Stimulated activated CD4-positive, alpha-beta T cell treated with anti-CD3 and anti-CD28 coated beads, TNF-alpha, amount 100 ng/mL, for 48 hours (primary cell): ENCODE data around the gene MARK2.
"Not testable (repeated sequence)": the region's sequence is repeated elsewhere in the genome, so short reads cannot be mapped to it uniquely, and the experiment has no call there.

Experiments used
- DNase-seq, 3 donors: peaks; one replicate each; pipeline ENCODE4 v3.0.0-alpha.2; 2020; ENCODE audit warnings: low read depth in 3 of 3

Gene MARK2

DNA sequence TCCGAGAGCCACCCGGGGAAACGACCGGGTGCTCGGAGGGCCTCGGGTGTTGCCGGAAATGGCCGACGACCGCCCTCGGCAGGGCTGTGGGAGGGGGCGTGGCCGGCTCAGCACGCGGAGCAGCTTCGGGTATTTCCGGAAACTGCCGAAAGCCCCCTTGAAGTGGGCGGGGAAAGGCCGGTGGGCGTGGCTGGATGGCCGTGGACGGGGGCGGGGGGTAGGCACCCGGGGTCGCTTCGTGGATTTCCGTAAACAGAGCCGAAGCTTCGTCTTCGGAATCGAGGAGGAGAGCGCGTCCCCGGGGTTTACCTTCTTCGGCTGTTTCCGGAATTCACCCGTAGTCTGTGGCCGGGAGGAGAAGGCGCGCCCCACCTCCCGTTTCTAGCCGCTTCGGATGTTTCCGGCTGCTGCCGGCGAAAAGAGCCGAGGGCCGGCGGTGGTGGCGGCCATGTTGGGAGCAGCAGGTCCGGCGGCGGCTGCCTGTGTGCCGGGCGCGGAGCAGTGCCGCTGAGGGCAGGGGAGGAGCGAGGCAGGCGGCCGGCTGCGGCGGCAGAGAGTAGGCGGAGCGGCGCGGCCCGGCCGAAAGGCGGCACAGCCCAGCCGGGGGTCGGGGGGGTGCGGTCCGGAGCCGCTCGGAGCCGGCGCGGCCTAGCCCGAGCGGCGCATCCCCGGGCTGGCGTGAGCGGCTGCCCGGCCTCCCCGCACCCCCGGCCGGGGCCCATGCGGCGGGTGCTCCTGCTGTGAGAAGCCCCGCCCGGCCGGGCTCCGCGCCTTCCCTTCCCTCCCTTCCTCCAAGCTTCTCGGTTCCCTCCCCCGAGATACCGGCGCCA is at the start of gene MARK2:
Gene MARK2 (plus strand): TSS at position 433 of the 830 bp plus-strand sequence. CDS start 397 bp downstream, at position 830.
- peak; percentile 98 to 100 (median 100) for DNase-seq

DNA sequence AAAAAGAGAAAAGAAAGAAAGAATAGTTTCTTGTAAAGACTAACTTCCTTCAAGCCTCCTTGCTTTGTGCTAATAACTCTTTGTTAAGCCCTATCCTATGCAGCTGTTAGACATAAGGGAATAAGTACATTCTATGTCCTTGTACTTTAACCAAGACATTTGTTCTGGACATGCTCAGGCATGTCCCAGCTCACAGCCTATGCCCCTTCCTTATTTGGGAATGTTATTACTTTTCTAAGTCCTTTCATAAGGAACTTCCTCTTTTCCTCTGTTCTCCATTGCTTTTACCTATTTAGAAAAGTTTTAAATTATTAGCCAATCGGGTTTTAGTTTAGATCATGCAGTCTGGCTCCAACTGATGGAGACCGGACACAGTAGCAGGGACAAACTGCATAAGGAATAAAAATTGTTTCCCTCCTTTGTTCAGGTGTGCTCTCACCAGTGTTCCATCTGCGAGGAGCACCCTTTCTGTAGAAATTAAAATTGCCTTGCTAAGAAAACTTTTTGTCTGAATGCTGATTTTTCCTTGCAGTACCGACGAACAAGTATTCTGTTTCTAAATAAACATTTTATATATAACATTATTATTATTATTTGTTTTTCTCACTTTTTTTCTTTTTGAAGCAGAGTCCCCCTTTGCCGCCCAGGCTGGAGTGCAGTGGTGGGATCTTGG is 47.3 kb upstream of the MARK2 start:
- DNase-seq, result no peak

DNA sequence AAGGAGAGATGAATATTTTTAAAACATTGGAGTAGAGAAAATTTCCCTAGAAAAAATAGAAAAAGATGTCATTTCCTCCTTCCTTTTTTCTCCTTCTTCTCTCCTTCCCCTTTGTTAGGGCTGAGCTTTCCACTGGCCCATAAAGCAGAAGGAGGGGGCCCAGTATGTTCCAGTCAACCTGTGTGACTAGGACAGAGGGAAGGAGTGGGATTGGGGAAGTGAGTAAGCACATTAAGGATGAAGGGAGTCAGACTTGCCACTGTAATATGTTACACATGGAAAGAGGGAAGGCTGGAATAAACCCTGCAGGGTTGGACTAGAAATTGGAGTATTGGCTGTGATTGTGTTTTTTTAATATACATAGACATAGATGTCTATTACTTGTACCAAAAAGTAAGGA is 45.7 kb upstream of the MARK2 start:
- DNase-seq, result no peak

DNA sequence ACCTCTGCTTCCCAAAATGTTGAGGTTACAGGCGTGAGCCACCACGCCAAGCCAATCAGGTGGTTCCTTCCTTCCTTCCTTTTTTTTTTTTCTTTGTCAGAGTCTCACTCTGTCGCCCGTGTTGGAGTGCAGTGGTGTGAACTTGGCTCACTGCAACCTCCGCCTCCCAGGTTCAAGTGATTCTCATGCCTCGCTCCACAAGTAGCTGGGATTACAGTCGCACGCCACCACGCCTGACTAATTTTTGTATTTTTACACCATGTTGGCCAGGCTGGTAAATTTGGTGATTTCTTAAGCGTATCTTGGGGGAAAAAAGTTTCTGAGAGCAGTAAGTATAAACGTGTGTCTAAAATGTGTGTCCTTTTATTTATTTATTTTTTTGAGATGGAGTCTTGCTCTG is 43.8 kb upstream of the MARK2 start:
- no peak for DNase-seq

DNA sequence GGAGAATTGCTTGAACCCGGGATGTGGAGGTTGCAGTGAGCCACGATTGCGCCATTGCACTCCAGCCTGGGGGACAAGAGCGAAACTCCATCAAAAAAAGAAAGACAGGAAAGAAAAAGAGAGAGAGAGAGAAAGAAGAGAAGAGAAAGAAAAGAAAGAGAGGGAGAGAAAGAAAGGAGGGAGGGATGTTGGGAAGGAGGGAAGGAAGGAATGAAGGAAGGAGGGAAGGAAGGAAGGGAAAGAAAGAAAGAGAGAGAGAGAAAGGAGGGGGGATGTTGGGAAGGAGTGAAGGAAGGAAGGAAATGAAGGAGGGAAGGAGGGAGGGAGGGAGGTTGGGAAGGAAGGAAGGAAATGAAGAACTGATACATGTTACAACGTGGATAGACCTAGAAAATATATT is 38.0 kb upstream of the MARK2 start:
- DNase-seq, result no peak

DNA sequence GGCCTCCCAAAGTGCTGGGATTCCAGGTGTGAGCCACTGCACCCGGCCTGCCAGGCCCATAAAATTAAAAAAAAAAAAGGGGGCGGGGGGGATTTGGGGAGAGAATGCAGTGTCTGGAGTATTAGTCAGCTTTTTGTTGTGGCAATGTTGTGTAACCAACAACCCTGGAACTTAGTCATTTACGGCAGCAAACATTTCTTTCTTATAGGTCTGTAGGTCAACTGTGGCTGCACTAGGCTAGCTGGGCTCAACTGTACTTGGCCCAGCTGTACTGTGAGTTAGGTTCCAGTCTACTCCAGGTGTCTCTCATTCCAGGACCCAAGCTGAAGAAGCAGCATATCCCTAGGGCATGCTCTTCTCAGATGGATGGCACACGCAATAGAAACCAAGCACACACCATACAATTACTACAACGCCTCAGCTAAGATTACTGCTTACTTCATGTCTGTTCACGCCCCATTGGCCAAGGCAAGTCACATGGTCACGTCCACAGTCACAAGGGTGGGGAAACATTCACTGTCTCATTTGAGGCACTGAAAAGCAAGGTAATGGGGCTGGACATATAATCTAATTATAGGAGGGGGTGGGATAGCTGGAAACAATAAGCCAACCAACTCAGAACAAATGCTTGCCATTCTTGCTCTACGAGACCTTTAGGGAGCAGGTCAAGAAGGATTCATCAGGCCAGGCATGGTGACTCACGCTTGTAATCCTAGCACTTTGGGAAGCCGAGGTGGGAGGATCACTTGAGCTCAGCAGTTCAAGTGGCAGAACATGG is 36.1 kb upstream of the MARK2 start:
- no peak for DNase-seq

DNA sequence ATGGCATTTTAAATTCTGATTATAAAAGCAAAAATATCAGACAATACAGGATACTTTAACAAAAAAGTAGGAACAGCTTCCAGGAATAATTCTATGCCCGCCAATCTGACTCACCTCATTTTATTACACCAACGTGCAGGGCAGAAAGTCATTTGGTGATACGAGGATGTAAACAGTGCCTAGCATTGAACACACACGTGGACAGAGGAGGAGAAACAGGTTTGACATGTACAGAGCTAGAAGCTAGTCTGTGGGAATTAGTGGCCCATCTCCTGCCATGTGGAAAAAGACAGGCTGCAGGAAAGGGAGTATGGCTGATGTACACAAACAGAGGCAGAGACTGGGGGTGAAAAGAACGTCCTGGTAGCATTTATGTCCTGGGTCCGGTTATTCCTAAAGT is 34.7 kb upstream of the MARK2 start:
- DNase-seq, result no peak

DNA sequence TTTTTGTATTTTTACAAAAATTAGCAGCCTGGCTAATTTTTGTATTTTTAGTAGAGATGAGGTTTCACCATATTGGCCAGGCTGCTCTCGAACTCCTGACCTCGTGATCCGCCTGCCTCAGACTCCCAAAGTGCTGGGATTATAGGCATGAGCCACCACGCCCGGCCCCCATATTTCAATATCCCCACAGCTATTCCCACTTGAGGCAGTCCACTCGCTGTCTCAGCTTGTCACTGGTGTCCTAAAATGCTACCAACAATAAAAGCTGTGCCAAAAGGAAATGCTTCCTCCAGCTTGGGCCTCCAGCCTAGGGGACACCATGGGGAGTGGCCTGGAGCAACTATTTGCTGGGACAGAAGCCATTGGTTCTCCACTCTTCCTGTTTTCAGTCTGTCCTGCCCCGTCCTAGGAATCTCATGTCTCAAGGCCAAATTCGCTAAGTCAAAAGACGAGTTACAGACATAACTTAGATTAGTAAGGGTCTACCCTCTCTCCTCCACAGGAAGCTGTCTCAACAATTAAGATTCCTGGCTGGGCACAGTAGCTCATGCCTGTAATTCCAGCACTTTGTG is 33.0 kb upstream of the MARK2 start:
- no peak for DNase-seq

DNA sequence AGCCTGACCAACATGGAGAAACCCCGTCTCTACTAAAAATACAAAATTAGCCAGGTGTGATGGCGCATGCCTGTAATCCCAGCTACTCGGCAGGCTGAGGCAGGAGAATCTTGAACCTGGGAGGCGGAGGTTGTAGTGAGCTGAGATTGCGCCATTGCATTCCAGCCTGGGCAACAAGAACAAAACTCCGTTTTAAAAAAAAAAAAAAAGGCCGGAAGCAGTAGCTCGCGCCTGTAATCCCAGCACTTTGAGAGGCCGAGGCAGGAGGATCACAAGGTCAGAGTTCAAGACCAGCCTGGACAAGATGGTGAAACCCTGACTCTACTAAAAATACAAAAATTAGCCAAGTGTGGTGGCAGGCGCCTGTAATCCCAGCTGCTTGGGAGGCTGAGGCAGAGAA is 28.5 kb upstream of the MARK2 start:
- DNase-seq, result not testable (repeated sequence)

DNA sequence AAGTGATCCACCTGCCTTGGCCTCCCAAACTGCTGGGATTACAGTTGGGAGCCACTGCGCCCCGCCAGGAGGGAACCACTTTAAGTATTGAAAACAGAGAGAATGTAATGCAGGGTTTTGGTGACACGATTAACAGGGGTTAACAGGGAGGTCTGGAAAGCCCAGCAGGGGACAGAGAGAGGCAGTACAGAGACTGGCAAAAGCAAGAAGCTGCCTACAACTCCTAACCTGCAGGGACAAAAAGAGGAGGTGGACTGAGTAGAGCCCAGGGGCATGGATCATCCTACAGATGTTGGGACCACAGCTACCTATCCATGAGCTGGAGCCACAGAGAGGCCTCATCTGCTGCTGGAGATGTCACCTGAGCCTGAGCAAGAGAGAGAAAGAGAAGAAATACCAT is 27.4 kb upstream of the MARK2 start:
- no peak for DNase-seq

DNA sequence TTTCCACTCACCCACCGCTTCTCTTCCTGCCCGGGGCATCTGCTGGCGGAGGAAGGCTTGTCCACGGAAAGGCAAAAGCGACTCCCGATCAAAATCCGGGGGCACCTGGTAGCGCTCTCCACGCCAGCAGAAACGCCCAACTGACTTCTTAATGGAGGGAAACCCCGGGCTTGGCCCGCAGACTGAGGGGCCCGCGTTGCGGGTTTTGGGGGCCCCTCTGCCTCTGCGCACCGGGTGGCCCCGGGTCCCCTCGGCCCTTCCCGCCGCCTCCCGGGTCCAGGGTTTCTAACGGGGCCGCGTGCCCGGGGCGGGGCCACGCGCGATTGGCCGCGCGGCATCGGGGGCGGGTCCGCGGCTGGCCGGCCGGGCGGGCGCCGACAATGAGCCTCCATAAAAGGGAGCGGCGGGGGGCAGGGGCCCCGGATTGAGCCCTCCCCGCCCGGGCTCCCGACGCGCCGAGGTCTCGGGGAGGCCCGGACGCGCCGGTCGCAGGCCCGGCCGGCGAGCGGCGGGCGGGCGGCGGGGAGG is 25.8 kb upstream of the MARK2 start, which contains the start of gene SPINDOC:
Gene SPINDOC (plus strand): TSS at position 422 of the 528 bp plus-strand sequence. CDS start 231 bp downstream, outside the sequence.
- peak; percentile 38 to 67 (median 44) for DNase-seq

DNA sequence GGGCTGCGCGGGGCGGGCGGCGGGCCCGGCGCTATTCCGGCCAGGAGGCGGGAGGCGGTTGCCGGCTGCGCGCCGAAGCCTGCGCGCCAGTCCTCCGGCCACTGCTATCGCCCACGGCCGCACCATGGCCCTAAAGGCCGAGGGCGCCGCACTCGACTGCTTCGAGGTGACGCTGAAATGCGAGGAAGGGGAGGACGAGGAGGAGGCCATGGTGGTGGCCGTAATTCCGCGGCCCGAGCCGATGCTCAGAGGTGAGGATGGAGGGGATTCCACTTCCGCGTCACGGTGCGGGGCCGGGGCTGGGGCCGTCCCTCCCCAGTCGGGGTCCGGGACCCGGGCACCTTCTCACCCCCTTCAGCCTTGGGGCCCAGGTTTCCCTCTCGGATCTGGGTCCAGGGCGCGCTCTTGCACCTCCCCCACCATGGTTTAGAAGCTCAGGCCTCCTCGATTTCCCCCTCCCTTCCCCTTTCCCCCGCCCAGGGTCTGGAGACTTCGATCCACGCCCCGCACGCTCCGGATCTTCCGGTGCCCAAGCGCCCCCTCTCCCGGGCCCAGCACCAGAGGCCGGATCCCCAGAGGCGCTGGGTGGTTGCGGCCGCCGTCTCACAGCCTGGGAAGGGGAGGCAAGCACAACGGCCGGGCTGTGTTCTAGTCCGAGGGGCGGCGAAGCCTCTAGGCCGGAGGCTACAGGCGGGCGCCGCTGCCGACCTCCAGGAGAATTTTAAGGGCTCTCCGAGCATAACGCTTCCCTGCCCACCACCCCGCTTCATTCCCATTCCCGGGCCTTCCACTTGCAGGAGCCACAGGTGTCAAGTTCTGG is 25.1 kb upstream of the MARK2 start:
- DNase-seq, result peak in 2 of 3 donors; percentile 19 to 22

DNA sequence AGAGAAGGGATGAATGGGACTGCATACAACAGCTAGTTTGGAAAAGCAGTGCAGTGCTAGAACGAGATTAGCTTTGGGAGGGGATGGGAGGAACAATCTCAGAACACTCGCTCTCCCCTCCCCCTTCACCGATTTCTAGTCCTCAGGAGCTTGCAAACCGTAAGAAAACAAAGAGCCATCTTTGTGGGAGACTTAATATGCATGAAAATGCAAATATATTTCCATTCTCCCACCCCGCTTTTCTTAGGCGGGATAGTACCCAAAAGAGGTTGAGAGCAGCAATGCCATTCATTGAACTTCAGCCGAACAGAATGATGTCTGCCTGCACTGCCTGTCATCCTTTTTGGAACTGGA is 24.6 kb upstream of the MARK2 start:
- DNase-seq, result no peak

DNA sequence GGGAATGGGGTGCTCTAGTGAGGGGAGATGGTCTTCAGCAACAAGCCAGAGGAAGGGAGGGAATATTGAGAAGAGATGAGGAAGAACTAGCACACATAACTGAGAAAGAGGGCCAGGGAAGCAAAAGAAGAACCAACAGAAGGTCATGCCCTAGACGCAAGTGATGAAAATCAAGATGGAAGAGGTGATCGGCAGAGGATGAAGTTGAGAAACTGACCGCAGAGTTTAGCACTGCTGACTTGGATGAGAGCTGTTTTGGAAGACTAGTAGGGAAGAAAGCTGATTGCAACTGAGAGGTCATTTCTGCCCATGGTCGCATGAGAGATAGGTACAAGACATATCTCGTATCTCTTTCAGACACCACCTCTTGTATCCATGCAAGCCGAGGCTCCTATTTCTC is 22.7 kb upstream of the MARK2 start:
- no peak for DNase-seq

DNA sequence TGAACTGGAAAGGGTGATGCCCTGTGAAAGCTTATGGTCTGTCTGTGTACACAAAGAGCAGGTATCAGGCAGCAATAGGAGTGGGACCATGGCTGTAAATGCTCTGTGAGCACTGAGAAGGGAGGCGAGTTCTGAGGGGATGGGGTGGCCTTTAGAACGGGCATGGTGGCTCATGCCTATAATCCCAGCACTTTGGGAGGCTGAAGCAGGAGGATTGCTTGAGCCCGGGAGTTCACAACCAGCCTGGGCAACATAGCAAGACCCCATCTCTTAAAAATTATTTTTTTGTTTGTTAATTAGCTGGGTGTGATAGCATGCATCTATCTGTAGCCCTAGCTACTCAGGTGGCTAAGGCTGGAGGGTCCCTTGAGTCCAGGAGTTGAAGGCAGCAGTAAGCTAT is 22.2 kb upstream of the MARK2 start:
- DNase-seq, result no peak

DNA sequence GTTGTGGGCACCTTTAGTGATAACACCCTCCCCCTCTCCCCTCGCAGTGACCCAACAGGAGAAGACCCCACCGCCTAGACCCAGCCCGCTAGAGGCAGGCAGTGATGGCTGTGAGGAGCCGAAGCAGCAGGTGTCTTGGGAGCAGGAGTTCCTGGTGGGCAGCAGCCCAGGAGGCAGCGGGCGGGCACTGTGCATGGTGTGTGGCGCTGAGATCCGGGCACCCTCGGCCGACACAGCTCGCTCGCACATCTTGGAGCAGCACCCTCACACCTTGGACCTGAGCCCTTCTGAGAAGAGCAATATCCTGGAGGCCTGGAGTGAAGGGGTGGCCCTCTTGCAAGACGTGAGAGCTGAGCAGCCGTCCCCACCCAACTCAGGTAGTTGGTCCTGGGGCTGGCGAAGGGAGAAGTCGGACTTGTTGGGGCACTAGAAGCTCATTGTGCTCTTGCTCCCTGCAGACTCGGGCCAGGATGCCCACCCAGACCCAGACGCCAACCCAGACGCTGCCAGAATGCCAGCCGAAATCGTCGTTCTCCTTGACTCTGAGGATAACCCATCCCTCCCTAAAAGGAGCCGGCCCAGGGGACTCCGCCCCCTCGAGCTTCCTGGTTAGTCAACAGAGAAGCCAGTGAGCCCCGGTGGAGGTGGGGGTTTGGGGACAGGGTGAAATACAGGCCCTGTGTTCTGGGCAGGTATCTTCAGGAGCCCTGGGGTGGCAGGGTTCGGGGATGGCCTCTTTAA is 21.0 kb upstream of the MARK2 start:
- no peak for DNase-seq

DNA sequence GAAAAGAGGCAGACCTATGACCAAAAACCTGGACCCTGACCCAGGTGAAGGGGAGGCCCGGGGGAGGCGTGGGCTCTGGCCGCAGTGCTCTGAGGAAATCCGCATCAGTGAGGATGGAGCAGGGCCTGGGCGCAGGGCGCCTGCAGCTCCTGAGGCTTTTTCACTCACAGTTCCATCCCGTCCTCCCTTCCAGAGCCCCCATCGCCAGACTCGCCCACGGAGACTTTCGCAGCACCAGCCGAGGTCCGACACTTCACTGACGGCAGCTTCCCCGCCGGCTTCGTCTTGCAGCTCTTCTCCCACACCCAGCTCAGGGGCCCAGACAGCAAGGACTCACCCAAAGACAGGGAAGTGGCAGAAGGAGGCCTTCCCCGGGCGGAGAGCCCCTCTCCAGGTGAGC is 20.3 kb upstream of the MARK2 start:
- no peak for DNase-seq

DNA sequence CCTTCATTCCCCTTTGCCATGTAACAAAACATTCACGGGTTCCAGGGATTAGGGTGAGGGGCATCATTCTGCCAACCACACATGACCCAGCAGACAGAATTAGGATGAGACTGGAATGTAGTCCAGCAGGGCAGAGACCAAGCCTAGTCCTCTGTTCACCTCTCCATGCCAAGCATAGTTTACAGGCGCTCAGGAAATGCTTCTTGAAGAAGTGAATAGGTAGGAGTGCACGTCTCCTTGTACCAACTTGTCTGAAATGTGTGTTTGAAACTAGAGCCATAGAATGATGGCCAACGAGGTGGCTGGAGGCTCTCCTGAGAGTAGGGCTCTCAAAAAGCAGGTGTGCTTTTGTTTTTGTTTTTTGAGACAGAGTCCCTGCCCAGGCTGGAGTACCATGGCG is 17.5 kb upstream of the MARK2 start:
- no peak for DNase-seq

DNA sequence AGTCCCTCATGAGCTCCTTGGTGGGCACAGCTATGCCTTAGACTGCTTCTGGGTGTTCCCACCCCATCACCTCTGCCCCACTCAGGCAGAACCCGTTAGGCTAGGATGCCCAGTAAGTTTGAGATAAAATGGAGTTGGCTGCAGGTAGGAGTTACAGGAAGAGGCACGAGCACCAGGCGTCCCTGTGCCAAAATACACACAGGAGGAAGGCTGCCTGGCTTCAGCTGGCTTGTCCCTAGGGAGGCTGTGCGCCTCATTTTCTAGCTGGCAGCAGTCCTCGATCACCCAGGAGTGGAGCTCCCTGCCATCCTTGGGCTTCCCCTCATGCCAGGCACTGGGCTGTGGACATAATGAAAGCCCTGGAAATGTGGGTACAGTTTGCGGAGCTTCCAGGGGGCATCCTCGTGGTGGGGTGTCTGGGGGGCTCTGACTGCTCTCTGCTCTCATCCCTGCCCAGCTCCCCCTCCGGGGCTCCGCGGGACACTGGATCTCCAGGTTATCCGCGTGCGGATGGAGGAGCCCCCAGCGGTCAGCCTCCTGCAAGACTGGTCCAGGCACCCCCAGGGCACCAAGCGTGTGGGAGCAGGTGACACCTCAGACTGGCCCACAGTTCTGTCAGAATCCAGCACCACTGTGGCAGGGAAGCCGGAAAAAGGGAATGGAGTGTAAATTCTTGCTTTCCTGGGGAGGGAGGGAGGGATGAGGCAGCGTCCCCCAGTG is 12.3 kb upstream of the MARK2 start:
- no peak for DNase-seq
